ENCODE data around the gene TCEA3. TPM values are rescaled to one million over a fixed set of nuclear protein-coding genes. Genes with fewer than 3 reads are reported as not detected.
A peak's percentile ranks its signal among the peaks of the same experiment; 100 is the strongest.

Gene TCEA3
- total and polyA plus RNA-seq, 2 experiments from 2014 or later, result not detected

- Mint-ChIP-seq H3K9me3 (no peaks in the 10 kb centered on the region; the same call in 2 of the 3 replicates), H3K27me3 (ENCODE audit: insufficient read depth, low read depth, poor library complexity) (peaks cover 97% of the 10 kb centered on the region), H3K4me3 (no peak overlapping the region; the same call in 2 of the 3 replicates), H3K4me1 (peaks cover 39% of the 10 kb centered on the region), H3K27ac (no peak overlapping the region), H3K36me3 (ENCODE audit: low read depth) (no peaks in the 10 kb centered on the region)
- H2AFZ ChIP-seq, result no peak overlapping the region
- peaks cover 39% of the 10 kb centered on the region for H4K20me1 ChIP-seq (replicated peaks; ENCODE audit: insufficient read depth)
- H3F3A ChIP-seq (replicated peaks; ENCODE audit: low read depth), result peaks cover 20% of the 10 kb centered on the region; the same call in 1 of the 2 replicates
- H3K4me1 ChIP-seq (ENCODE audit: insufficient read depth), result peaks cover 35% of the 10 kb centered on the region
- no peaks in the 10 kb centered on the region for H3K9me2 ChIP-seq (ENCODE audit: insufficient read depth)
- peak overlapping the region; percentile 11; the same call in 1 of the 2 replicates for H3K4me2 ChIP-seq
- H3K4me3 ChIP-seq, result no peak overlapping the region
- DNase-seq (ENCODE audit: low spot score) (peak; percentile 27), ATAC-seq (no peak)
- TF ChIP-seq ZNF462 (CRISPR knock-in tag; IDR thresholded peaks at IDR 0.05) (no peak), ETS1 (IDR thresholded peaks at IDR 0.05) (no peak), NANOG (IDR thresholded peaks at IDR 0.05; ENCODE audit: borderline replicate concordance) (no peak), JUNB (IDR thresholded peaks at IDR 0.05; ENCODE audit: unreplicated experiment) (no peak), EZH2 (IDR thresholded peaks at IDR 0.05; ENCODE audit: low read depth, unreplicated experiment) (no peak), ZNF331 (CRISPR knock-in tag; IDR thresholded peaks at IDR 0.05; ENCODE audit: low read depth) (no peak), STAT1 (IDR thresholded peaks at IDR 0.05; ENCODE audit: unreplicated experiment) (no peak), CREB1 (CRISPR knock-in tag; IDR thresholded peaks at IDR 0.05; ENCODE audit: low read depth) (no peak), REST (IDR thresholded peaks at IDR 0.05; ENCODE audit: unreplicated experiment) (no peak), ZNF114 (CRISPR knock-in tag; IDR thresholded peaks at IDR 0.05) (no peak), EZH2phosphoT487 (IDR thresholded peaks at IDR 0.05; ENCODE audit: unreplicated experiment) (no peak), CTCF (conservative IDR thresholded peaks at IDR 0.05; ENCODE audit: low read depth in 2 of 2) (no peak), POLR2AphosphoS5 (IDR thresholded peaks at IDR 0.05; ENCODE audit: low read depth) (no peak)
- peaks cover 90% of the 10 kb centered on the region for H3K27me3 ChIP-seq (ENCODE audit: insufficient read depth)
- H3K36me3 ChIP-seq (ENCODE audit: insufficient read depth), result no peaks in the 10 kb centered on the region
- H3K27ac ChIP-seq (ENCODE audit: low read depth), result no peak overlapping the region
- no peaks in the 10 kb centered on the region for H3K79me2 ChIP-seq (replicated peaks; ENCODE audit: insufficient read depth)
Measured at GRCh38 chr1:23371987-23372880, 52.3 kb downstream of the TCEA3 start.
